Subcutaneous abdominal adipose tissue (tissue), 5 donors: ENCODE results near the gene MKRN1.
"Not testable (repeated sequence)": the region's sequence is repeated elsewhere in the genome, so short reads cannot be mapped to it uniquely, and the experiment has no call there.

Experiments used
- H3K27ac ChIP-seq: one replicate; pipeline ENCODE4 v1.7.0; 2013; ENCODE audit warnings: low read depth, mild to moderate bottlenecking, inconsistent platforms, low read length, moderate library complexity
- H3K27me3 ChIP-seq, 5 donors: one replicate each; pipeline ENCODE4 v1.7.0; 2013; ENCODE audit warnings: low read length in 5 of 5, inconsistent platforms in 1 of 5; ENCODE audit not compliant: control insufficient read depth in 5 of 5, insufficient read depth in 4 of 5
- H3K36me3 ChIP-seq, 5 donors: one replicate each; pipeline ENCODE4 v1.7.0; 2013; ENCODE audit warnings: low read length in 5 of 5; ENCODE audit not compliant: control insufficient read depth in 5 of 5, insufficient read depth in 5 of 5
- H3K4me1 ChIP-seq, 5 donors: one replicate each; pipeline ENCODE4 v1.7.0; 2013; ENCODE audit warnings: low read length in 5 of 5, mild to moderate bottlenecking in 3 of 5, moderate library complexity in 1 of 5; ENCODE audit not compliant: control insufficient read depth in 5 of 5, insufficient read depth in 5 of 5
- H3K4me3 ChIP-seq, 5 donors: one replicate each; pipeline ENCODE4 v1.7.0; 2013; ENCODE audit warnings: low read length in 5 of 5, low read depth in 1 of 5
- H3K9ac ChIP-seq, 5 donors: one replicate each; pipeline ENCODE4 v1.7.0; 2013; ENCODE audit warnings: low read length in 5 of 5, mild to moderate bottlenecking in 4 of 5, moderate library complexity in 3 of 5
- H3K9me3 ChIP-seq, 5 donors: one replicate each; pipeline ENCODE4 v1.7.0; 2013; ENCODE audit warnings: low read length in 5 of 5; ENCODE audit not compliant: control insufficient read depth in 5 of 5
- donor health status: healthy.
- donor health status: healthy.
- donor health status: healthy.
- donor health status: healthy.
- donor health status: healthy.

The MKRN1 gene

GRCh38 chr7:140455743-140456142 is 23.6 kb downstream of the MKRN1 start:
- Histone ChIP-seq H3K27ac (no peak overlapping the region), H3K9ac (no peak overlapping the region), H3K9me3 (no peaks in the 10 kb centered on the region), H3K4me3 (no peak overlapping the region), H3K27me3 (no peaks in the 10 kb centered on the region), H3K4me1 (no peaks in the 10 kb centered on the region), H3K36me3 (peaks cover 47 to 81% (median 66%) of the 10 kb centered on the region in 5 donors)

GRCh38 chr7:140454657-140455015 is 24.7 kb downstream of the MKRN1 start:
- H3K4me1 ChIP-seq, result peaks cover 0 to 4% (median 0%) of the 10 kb centered on the region in 5 donors
- no peaks in the 10 kb centered on the region for H3K9me3 ChIP-seq
- peaks cover 43 to 75% (median 62%) of the 10 kb centered on the region in 5 donors for H3K36me3 ChIP-seq
- H3K9ac ChIP-seq, result no peak overlapping the region
- no peak overlapping the region for H3K27ac ChIP-seq
- no peaks in the 10 kb centered on the region for H3K27me3 ChIP-seq
- no peak overlapping the region for H3K4me3 ChIP-seq

GRCh38 chr7:140453785-140454656 is 25.3 kb downstream of the MKRN1 start:
- H3K27ac ChIP-seq, H3K4me1 ChIP-seq, H3K9me3 ChIP-seq, H3K27me3 ChIP-seq, H3K4me3 ChIP-seq, H3K9ac ChIP-seq: not testable (repeated sequence)
- peaks cover 43 to 69% (median 59%) of the 10 kb centered on the region in 5 donors for H3K36me3 ChIP-seq

- peaks cover 38 to 62% (median 51%) of the 10 kb centered on the region in 5 donors for H3K36me3 ChIP-seq
Measured at GRCh38 chr7:140453273-140453672, 26.0 kb downstream of the MKRN1 start.

GRCh38 chr7:140451716-140452115 is 27.6 kb downstream of the MKRN1 start:
- Histone ChIP-seq H3K9ac (no peak overlapping the region), H3K27me3 (no peaks in the 10 kb centered on the region), H3K27ac (no peak overlapping the region), H3K4me3 (no peak overlapping the region), H3K36me3 (peaks cover 28 to 50% (median 42%) of the 10 kb centered on the region in 5 donors), H3K4me1 (peaks cover 0 to 4% (median 0%) of the 10 kb centered on the region in 5 donors), H3K9me3 (no peaks in the 10 kb centered on the region)

More at GRCh38 chr7:140453273-140453672, 26.0 kb downstream of the MKRN1 start:
- Histone ChIP-seq H3K27me3 (no peaks in the 10 kb centered on the region), H3K27ac (no peak overlapping the region), H3K9ac (no peak overlapping the region), H3K4me3 (no peak overlapping the region), H3K9me3 (no peaks in the 10 kb centered on the region), H3K4me1 (peaks cover 0 to 4% (median 0%) of the 10 kb centered on the region in 5 donors)

- Histone ChIP-seq H3K27ac (no peak overlapping the region), H3K36me3 (peaks cover 7 to 24% (median 14%) of the 10 kb centered on the region in 5 donors), H3K4me3 (no peak overlapping the region), H3K4me1 (peaks cover 0 to 4% (median 0%) of the 10 kb centered on the region in 5 donors), H3K9me3 (no peaks in the 10 kb centered on the region), H3K27me3 (no peaks in the 10 kb centered on the region), H3K9ac (no peak overlapping the region)
Measured at GRCh38 chr7:140448781-140449480, 30.4 kb downstream of the MKRN1 start.

- no peak overlapping the region for H3K4me3 ChIP-seq
- H3K27ac ChIP-seq, result no peak overlapping the region
- H3K9ac ChIP-seq, result no peak overlapping the region
- H3K36me3 ChIP-seq, result peaks cover under 1 to 13% (median 7%) of the 10 kb centered on the region in 5 donors
- H3K4me1 ChIP-seq, result peaks cover 0 to 4% (median 0%) of the 10 kb centered on the region in 5 donors
- H3K9me3 ChIP-seq, result no peaks in the 10 kb centered on the region
- no peaks in the 10 kb centered on the region for H3K27me3 ChIP-seq
Measured at GRCh38 chr7:140447841-140448240, 31.5 kb downstream of the MKRN1 start.

- H3K9ac ChIP-seq, result no peak overlapping the region
- H3K9me3 ChIP-seq, result no peaks in the 10 kb centered on the region
- H3K36me3 ChIP-seq, result peaks cover 0 to 2% (median 0%) of the 10 kb centered on the region in 5 donors
- no peaks in the 10 kb centered on the region for H3K27me3 ChIP-seq
- H3K4me3 ChIP-seq, result no peak overlapping the region
- H3K4me1 ChIP-seq, result peaks cover 0 to 4% (median 0%) of the 10 kb centered on the region in 5 donors
- no peak overlapping the region for H3K27ac ChIP-seq
Measured at GRCh38 chr7:140446467-140446866, 32.8 kb downstream of the MKRN1 start.

GRCh38 chr7:140441519-140441918 is 37.8 kb downstream of the MKRN1 start:
- Histone ChIP-seq H3K27me3 (no peaks in the 10 kb centered on the region), H3K27ac (no peak overlapping the region), H3K4me3 (no peak overlapping the region), H3K9me3 (no peaks in the 10 kb centered on the region), H3K9ac (no peak overlapping the region), H3K4me1 (no peaks in the 10 kb centered on the region), H3K36me3 (no peaks in the 10 kb centered on the region)

GRCh38 chr7:140440593-140440992 is 38.7 kb downstream of the MKRN1 start:
- Histone ChIP-seq H3K36me3 (no peaks in the 10 kb centered on the region), H3K4me1 (peaks cover 0 to under 1% (median 0%) of the 10 kb centered on the region in 5 donors), H3K9ac (no peak overlapping the region), H3K9me3 (no peaks in the 10 kb centered on the region), H3K27me3 (peaks cover 0 to 3% (median 0%) of the 10 kb centered on the region in 5 donors), H3K27ac (no peak overlapping the region), H3K4me3 (no peak overlapping the region)
